Measurements from ENCODE around the gene CDH4.

CDH4 gene

GRCh38 chr20:61492065-61492464 is 240.0 kb downstream of the CDH4 start:
- no peaks in the 10 kb centered on the region for H3K27me3 ChIP-seq
- H3K4me1 ChIP-seq (ENCODE audit: control insufficient read depth in 1 of 2, insufficient read depth in 1 of 2, low read depth in 1 of 2, low read length in 1 of 2): no peaks in the 10 kb centered on the region
- no peaks in the 10 kb centered on the region for H3K9me3 ChIP-seq
- TF ChIP-seq CTCF (IDR thresholded peaks at IDR 0.05): no peak
- no peak overlapping the region for H3K27ac ChIP-seq
- H3K36me3 ChIP-seq: no peaks in the 10 kb centered on the region
- no peak overlapping the region for H3K4me3 ChIP-seq (ENCODE audit: low read depth in 1 of 2, low read length in 1 of 2)

- no peaks in the 10 kb centered on the region for H3K4me1 ChIP-seq (ENCODE audit: control insufficient read depth in 1 of 2, insufficient read depth in 1 of 2, low read depth in 1 of 2, low read length in 1 of 2)
- no peaks in the 10 kb centered on the region for H3K36me3 ChIP-seq
- TF ChIP-seq CTCF (IDR thresholded peaks at IDR 0.05): no peak
- H3K27ac ChIP-seq: no peak overlapping the region
- no peak overlapping the region for H3K4me3 ChIP-seq (ENCODE audit: low read depth in 1 of 2, low read length in 1 of 2)
- no peaks in the 10 kb centered on the region for H3K9me3 ChIP-seq
- H3K27me3 ChIP-seq: no peaks in the 10 kb centered on the region
Observed at GRCh38 chr20:61493798-61494305, 241.8 kb downstream of the CDH4 start.

GRCh38 chr20:61494763-61495575 is 242.9 kb downstream of the CDH4 start:
- no peaks in the 10 kb centered on the region for H3K9me3 ChIP-seq
- H3K4me3 ChIP-seq (ENCODE audit: low read depth in 1 of 2, low read length in 1 of 2): no peak overlapping the region
- no peaks in the 10 kb centered on the region for H3K4me1 ChIP-seq (ENCODE audit: control insufficient read depth in 1 of 2, insufficient read depth in 1 of 2, low read depth in 1 of 2, low read length in 1 of 2)
- H3K27ac ChIP-seq: no peak overlapping the region
- no peaks in the 10 kb centered on the region for H3K36me3 ChIP-seq
- TF ChIP-seq CTCF (IDR thresholded peaks at IDR 0.05): no peak
- H3K27me3 ChIP-seq: no peaks in the 10 kb centered on the region

DNA sequence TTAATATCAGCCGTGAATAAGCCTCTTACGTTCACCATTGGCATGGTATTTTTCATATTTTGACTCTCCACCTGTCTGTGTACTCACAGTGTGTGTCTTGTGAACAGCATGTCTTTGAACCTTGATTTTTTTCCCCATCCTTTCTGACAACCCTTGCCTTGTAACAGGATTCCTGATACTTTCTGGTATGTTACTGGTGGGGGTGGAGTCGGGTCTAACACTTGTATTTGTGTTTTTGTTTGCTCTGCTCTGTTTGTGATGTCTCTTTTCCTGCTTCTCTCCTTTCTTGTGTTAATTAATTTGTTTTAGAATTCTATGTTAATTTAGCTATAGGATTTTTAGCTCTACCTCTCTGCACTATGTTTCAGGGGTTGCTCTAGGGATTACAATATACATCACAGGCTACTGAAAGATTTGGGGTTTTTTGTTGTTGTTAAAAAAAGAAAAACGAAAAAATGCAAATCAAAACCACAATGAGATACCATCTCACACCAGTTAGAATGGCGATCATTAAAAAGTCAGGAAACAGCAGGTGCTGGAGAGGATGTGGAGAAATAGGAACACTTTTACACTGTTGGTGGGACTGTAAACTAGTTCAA is 245.1 kb downstream of the CDH4 start:
- H3K4me3 ChIP-seq (ENCODE audit: low read depth in 1 of 2, low read length in 1 of 2): no peak overlapping the region
- H3K27me3 ChIP-seq: no peaks in the 10 kb centered on the region
- no peak overlapping the region for H3K27ac ChIP-seq
- no peaks in the 10 kb centered on the region for H3K9me3 ChIP-seq
- TF ChIP-seq CTCF (IDR thresholded peaks at IDR 0.05): no peak
- H3K4me1 ChIP-seq (ENCODE audit: control insufficient read depth in 1 of 2, insufficient read depth in 1 of 2, low read depth in 1 of 2, low read length in 1 of 2): no peaks in the 10 kb centered on the region
- no peaks in the 10 kb centered on the region for H3K36me3 ChIP-seq

DNA sequence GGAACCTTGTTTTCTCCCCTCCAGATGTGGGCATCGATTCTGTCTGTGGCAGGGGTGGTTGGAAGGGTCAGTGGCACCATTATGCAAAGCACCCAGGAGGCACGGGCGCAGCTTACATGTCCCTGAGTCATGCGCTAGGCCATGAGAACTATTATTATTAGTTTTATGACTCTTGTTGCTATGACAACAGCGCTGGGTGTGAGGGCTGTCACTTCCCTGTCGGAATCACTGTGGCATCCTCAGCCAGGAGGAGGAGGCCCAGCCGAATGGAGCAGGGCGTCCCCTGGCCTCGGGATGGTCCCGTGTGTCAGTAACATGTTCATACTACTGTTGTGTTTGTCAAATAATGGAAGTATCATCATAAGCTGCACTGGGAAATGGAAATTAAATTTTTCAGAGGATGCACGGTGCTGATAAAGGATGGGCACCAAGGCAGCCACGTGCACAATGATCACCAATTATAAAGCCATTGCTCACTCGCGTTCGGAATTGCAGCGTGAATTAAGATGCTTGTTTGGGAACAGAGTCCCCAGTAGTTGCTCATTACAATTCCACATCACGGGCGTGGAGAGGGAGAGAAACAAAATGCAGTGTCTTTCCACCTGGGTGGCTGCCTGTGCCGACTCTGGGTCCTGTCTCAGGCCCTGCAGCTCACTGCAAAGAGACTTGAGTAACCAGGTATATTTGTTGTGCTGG is 247.9 kb downstream of the CDH4 start:
- no peaks in the 10 kb centered on the region for H3K9me3 ChIP-seq
- H3K4me3 ChIP-seq (ENCODE audit: low read depth in 1 of 2, low read length in 1 of 2): no peak overlapping the region
- no peak for TF ChIP-seq CTCF (IDR thresholded peaks at IDR 0.05)
- no peaks in the 10 kb centered on the region for H3K4me1 ChIP-seq (ENCODE audit: control insufficient read depth in 1 of 2, insufficient read depth in 1 of 2, low read depth in 1 of 2, low read length in 1 of 2)
- H3K27ac ChIP-seq: no peak overlapping the region
- no peaks in the 10 kb centered on the region for H3K36me3 ChIP-seq
- H3K27me3 ChIP-seq: no peaks in the 10 kb centered on the region
